Transverse colon (tissue), 4 donors: Measurements from ENCODE around the gene CACNA2D1.

Experiments used
- EP300 ChIP-seq: sonication (generic); formaldehyde crosslinking; IDR thresholded peaks from one replicate; pipeline ENCODE4 v1.6.1; 2017; ENCODE audit warnings: antibody characterized with exemption, low read depth
- POLR2A ChIP-seq: fragments of 450-650 bp; IDR thresholded peaks from one replicate; pipeline ENCODE4 v1.6.1; 2016; ENCODE audit warnings: antibody characterized with exemption, mild to moderate bottlenecking, moderate library complexity
- POLR2AphosphoS5 ChIP-seq, 3 donors: sonication (generic); formaldehyde crosslinking; IDR thresholded peaks; one replicate each; pipeline ENCODE4 v1.6.1; 2016; ENCODE audit warnings: antibody characterized with exemption in 3 of 3
- TF ChIP-seq, protein P1 (sequence below), 5 experiments: fragments of 200-600 bp in 3 of 5; fragments of 450-650 bp in 2 of 5; sonication (generic) in 3 of 5; IDR thresholded peaks; 1 replicate in 2 of 5; 2 replicates in 3 of 5; pipeline ENCODE4 v1.5.1; 2016 to 2017; ENCODE audit warnings: antibody characterized with exemption in 5 of 5, inconsistent platforms in 3 of 5, mild to moderate bottlenecking in 2 of 5, moderate library complexity in 1 of 5

DNA sequence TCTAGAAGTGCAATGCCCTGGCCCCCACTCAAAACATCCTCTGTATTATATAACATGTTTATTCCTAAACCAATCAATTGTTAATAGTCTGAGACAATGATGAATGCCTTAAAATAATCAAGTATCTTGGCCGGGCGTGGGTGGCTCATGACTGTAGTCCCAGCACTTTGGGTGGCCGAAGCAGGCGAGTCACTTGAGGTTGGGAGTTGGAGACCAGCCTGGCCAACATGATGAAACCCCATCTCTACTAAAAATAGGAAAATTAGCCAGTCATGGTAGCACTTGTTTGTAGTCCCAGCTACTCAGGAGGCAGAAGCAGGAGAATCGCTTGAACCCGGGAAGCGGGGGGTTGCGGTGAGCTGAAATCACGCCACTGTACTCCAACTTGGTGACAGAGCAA lies 29.4 kb upstream of the CACNA2D1 start:
- TF ChIP-seq, protein P1, sequence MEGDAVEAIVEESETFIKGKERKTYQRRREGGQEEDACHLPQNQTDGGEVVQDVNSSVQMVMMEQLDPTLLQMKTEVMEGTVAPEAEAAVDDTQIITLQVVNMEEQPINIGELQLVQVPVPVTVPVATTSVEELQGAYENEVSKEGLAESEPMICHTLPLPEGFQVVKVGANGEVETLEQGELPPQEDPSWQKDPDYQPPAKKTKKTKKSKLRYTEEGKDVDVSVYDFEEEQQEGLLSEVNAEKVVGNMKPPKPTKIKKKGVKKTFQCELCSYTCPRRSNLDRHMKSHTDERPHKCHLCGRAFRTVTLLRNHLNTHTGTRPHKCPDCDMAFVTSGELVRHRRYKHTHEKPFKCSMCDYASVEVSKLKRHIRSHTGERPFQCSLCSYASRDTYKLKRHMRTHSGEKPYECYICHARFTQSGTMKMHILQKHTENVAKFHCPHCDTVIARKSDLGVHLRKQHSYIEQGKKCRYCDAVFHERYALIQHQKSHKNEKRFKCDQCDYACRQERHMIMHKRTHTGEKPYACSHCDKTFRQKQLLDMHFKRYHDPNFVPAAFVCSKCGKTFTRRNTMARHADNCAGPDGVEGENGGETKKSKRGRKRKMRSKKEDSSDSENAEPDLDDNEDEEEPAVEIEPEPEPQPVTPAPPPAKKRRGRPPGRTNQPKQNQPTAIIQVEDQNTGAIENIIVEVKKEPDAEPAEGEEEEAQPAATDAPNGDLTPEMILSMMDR (IDR thresholded peaks at IDR 0.05): no peak
- TF ChIP-seq POLR2AphosphoS5 (IDR thresholded peaks at IDR 0.05) (no peak), POLR2A (no peak), EP300 (no peak)
